Spleen (tissue), 11 donors: ENCODE results near the gene ABHD6. TPM values are rescaled to one million over a fixed set of nuclear protein-coding genes. Genes with fewer than 3 reads are reported as not detected.
A peak's percentile ranks its signal among the peaks of the same experiment; 100 is the strongest.
"Not testable (repeated sequence)": the region's sequence is repeated elsewhere in the genome, so short reads cannot be mapped to it uniquely, and the experiment has no call there.

Experiments used
- DNase-seq: peaks from one replicate; pipeline ENCODE4 v3.0.0-alpha.2; 2020
- H3K27ac ChIP-seq, 8 donors: fragments of 200-600 bp; sonication (generic) in 7 of 8; 1 replicate in 4 of 8; 2 replicates in 4 of 8; pipeline versions ENCODE4 v1.5.0 to v1.8.0; 2016 to 2021; ENCODE audit warnings: inconsistent platforms in 4 of 8, mild to moderate bottlenecking in 4 of 8, moderate library complexity in 1 of 8
- H3K27me3 ChIP-seq, 7 donors: fragments of 200-600 bp; sonication (generic) in 6 of 7; replicated peaks in 1 of 7; 1 replicate in 4 of 7; 2 replicates in 3 of 7; pipeline versions ENCODE4 v1.5.0 to v1.8.0; 2016 to 2021; ENCODE audit warnings: inconsistent platforms in 3 of 7, mild to moderate bottlenecking in 1 of 7
- H3K36me3 ChIP-seq, 6 donors: fragments of 200-600 bp; sonication (generic) in 5 of 6; 1 replicate in 4 of 6; 2 replicates in 2 of 6; pipeline versions ENCODE4 v1.5.0 to v1.8.0; 2016 to 2021; ENCODE audit warnings: inconsistent platforms in 2 of 6
- H3K4me1 ChIP-seq, 6 donors: fragments of 200-600 bp; sonication (generic) in 5 of 6; 1 replicate in 3 of 6; 2 replicates in 3 of 6; pipeline versions ENCODE4 v1.5.0 to v1.8.0; 2016 to 2021; ENCODE audit warnings: inconsistent platforms in 3 of 6
- H3K4me3 ChIP-seq, 8 donors: fragments of 200-600 bp; sonication (generic) in 7 of 8; 1 replicate in 4 of 8; 2 replicates in 4 of 8; pipeline versions ENCODE4 v1.5.0 to v1.8.0; 2016 to 2021; ENCODE audit warnings: inconsistent platforms in 4 of 8, mild to moderate bottlenecking in 4 of 8, moderate library complexity in 2 of 8
- H3K9me3 ChIP-seq, 8 donors: fragments of 200-600 bp; sonication (generic) in 7 of 8; 1 replicate in 4 of 8; 2 replicates in 4 of 8; pipeline versions ENCODE4 v1.5.0 to v1.8.0; 2016 to 2021; ENCODE audit warnings: inconsistent platforms in 4 of 8
- CTCF ChIP-seq, 11 experiments: fragments of 200-600 bp in 7 of 11; fragments of 450-650 bp in 4 of 11; sonication (generic) in 4 of 11; IDR thresholded peaks in 8 of 11; conservative IDR thresholded peaks in 3 of 11; 1 replicate in 7 of 11; 2 replicates in 4 of 11; pipeline versions ENCODE4 v1.4.0 to v1.8.0; 2016 to 2021; ENCODE audit warnings: antibody characterized with exemption in 11 of 11, inconsistent platforms in 4 of 11, mild to moderate bottlenecking in 1 of 11
- POLR2A ChIP-seq, 3 donors: fragments of 450-650 bp; IDR thresholded peaks; one replicate each; pipeline ENCODE4 v1.5.1; 2017; ENCODE audit warnings: antibody characterized with exemption in 3 of 3, mild to moderate bottlenecking in 1 of 3
- POLR2AphosphoS5 ChIP-seq, 3 donors: sonication (generic); formaldehyde crosslinking; IDR thresholded peaks; one replicate each; pipeline ENCODE4 v1.5.1; 2017; ENCODE audit warnings: antibody characterized with exemption in 3 of 3
- WGBS, 5 donors: extraction: QIAGEN DNeasy Blood & Tissue Kit in 3 of 5; methylation state at CpG; one replicate each; pipeline versions ENCODE4 v1.1.5 to v1.1.7; 2013 to 2018; 5-methylcytosine and 5-hydroxymethylcytosine counted together
- intact Hi-C: fragments of 100-400 bp; cut with DNase I; formaldehyde crosslinking; loops from one replicate; pipeline ENCODE4 v1.15.0; 2023; ENCODE audit warnings: low total_unique reads
- polyA plus RNA-seq, 3 donors: library from polyadenylated mRNA; stranded (reverse); fragments of 200-250 nt; gene quantifications; one replicate each; pipeline ENCODE4 v1.2.1, GENCODE V29; 2013
- total RNA-seq, 7 donors: library from RNA; depleted of rRNA in 3 of 7; stranded (reverse); fragments of >200 nt in 3 of 7; fragmentation: NEBNext Ultra II Directional in 4 of 7; extraction: Animal tissue kit (Norgen Biotek cat#: 25700) in 4 of 7; gene quantifications; one replicate each; pipeline versions ENCODE4 v1.1.0 to v1.2.1, GENCODE V29; 2016 to 2021
- donor health status: healthy with polysubstance abuse.
- donor health status: DM: no; HTN: no; CAD: no; lungs with moderate emphysema.
- donor health status: DM: no; HTN: no; CAD: no.
- donor health status: Bipolar disorder and iron deficiency.
- donor health status: healthy.
- donor health status: DM: no; HTN: no; CAD: no.
- donor health status: DM: yes; HTN: yes; CAD: no.

Gene ABHD6
- total and polyA plus RNA-seq, 10 donors, result 17.2 to 79.9 (median 48.4) TPM

DNA sequence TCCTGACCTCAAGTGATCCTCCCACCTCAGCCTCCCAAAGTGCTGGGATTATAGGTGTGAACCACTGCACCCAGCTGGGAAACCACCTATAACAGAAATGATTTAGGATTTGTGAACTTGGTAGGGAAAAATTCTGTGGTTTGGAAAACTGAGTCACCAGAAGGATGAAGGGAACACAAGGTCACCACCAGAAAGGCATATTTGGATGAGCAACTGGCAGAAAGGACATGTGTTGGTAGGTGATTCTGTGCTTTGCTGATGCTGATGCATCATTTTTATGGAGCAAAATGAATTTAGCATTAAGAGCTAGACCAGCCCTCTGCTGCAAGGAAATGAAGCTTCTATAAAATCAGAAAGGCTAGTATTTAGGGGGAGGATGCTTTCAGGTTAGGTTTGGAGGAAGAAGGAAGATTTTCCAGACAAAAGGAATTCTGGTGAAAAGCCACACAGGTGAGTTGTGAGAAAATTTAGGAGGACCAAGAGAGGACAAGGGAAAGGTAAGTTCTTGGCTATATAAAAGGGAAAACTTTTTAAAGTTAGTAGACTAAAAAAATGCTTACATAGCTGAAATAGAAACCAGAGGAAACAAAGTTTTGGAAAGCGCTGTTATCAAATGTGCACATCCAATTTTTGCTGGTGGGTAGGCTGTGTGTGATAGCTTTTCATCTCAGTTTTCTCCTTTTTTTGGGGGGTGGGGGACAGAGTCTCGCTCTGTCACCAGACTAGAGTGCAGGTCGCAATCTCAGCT is 98.7 kb downstream of the ABHD6 start:
- Histone ChIP-seq H3K4me3 (peak overlapping the region in 1 of 8 donors; percentile 30), H3K4me1 (peaks cover 19 to 93% (median 75%) of the 10 kb centered on the region in 6 donors), H3K36me3 (peaks cover 0 to 35% (median 0%) of the 10 kb centered on the region in 6 donors), H3K27ac (peak overlapping the region in 7 of 8 donors; percentile 80 to 94 (median 87)), H3K9me3 (no peaks in the 10 kb centered on the region), H3K27me3 (no peaks in the 10 kb centered on the region)
- no peak for DNase-seq
- TF ChIP-seq POLR2AphosphoS5 (IDR thresholded peaks at IDR 0.05) (no peak), POLR2A (IDR thresholded peaks at IDR 0.05) (no peak)
- 88 to 99% (median 93%) methylated on average over 3 of the region's 3 CpGs for WGBS, 5 donors
- intact Hi-C loops, result no loop called here

- no peak for TF ChIP-seq POLR2A (IDR thresholded peaks at IDR 0.05)
- no peak for TF ChIP-seq CTCF (IDR thresholded peaks at IDR 0.05 in 8 of 11, conservative IDR thresholded peaks at IDR 0.05 in 3 of 11)
- TF ChIP-seq POLR2AphosphoS5 (IDR thresholded peaks at IDR 0.05), result no peak
- intact Hi-C loops, result no loop called here
Measured at GRCh38 chr3:58337190-58337589, 99.6 kb downstream of the ABHD6 start.

GRCh38 chr3:58339146-58339545 is 101.6 kb downstream of the ABHD6 start:
- intact Hi-C loops, result not testable (repeated sequence)

More at GRCh38 chr3:58337190-58337589, 99.6 kb downstream of the ABHD6 start:
- H3K9me3 ChIP-seq, result no peaks in the 10 kb centered on the region
- peak overlapping the region in 4 of 8 donors; percentile 87 to 94 (median 90) for H3K27ac ChIP-seq
- no peak overlapping the region for H3K4me3 ChIP-seq
- peaks cover 0 to 43% (median 0%) of the 10 kb centered on the region in 6 donors for H3K36me3 ChIP-seq
- H3K27me3 ChIP-seq, result no peaks in the 10 kb centered on the region
- DNase-seq, result no peak
- peaks cover 19 to 93% (median 73%) of the 10 kb centered on the region in 6 donors for H3K4me1 ChIP-seq
- WGBS, 5 donors, result 77 to 97% (median 93%) methylated on average over 1 of the region's 1 CpG

DNA sequence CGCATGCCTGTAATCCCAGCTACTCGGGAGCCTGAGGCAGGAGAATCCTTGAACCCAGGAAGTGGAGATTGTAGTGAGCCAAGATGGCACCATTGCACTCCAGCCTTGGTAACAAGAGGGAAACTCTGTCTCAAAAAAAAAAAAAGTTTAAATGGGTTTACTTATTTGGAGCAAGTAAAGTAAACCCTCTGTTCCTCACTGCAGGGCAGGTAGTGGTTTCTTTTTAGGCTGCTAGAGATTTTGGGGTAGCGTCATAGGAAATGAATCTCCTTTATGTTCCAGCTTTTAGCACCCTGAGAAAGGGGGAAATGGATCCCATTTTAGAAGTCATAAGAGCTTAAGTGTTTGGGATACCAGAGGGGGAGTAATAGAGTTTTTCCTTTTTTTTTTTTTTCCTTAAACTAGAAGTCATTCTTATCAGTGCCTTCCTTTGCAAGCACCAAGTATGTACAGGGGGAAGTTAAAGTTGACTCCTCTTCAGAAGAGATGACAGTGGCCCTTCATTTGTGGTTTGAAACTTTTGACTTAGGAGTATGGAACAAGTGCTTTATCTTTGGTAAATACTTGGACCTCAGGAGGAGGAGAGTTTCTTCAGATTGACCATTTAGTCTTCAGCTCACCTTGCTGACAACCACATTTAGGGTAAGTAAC is 103.1 kb downstream of the ABHD6 start:
- intact Hi-C loops, result no loop called here
- H3K36me3 ChIP-seq, result peaks cover 0 to 70% (median 4%) of the 10 kb centered on the region in 6 donors
- H3K27ac ChIP-seq, result peak overlapping the region in 6 of 8 donors; percentile 9 to 91 (median 54)
- no peak overlapping the region for H3K4me3 ChIP-seq
- H3K27me3 ChIP-seq, result no peaks in the 10 kb centered on the region
- H3K9me3 ChIP-seq, result no peaks in the 10 kb centered on the region
- DNase-seq, result no peak
- 79 to 87% (median 81%) methylated on average over 3 of the region's 3 CpGs for WGBS, 5 donors
- H3K4me1 ChIP-seq, result peaks cover 6 to 100% (median 66%) of the 10 kb centered on the region in 6 donors
- TF ChIP-seq POLR2AphosphoS5 (IDR thresholded peaks at IDR 0.05), result no peak
- no peak for TF ChIP-seq CTCF (IDR thresholded peaks at IDR 0.05 in 8 of 11, conservative IDR thresholded peaks at IDR 0.05 in 3 of 11)
- TF ChIP-seq POLR2A (IDR thresholded peaks at IDR 0.05), result no peak

More at GRCh38 chr3:58339146-58339545, 101.6 kb downstream of the ABHD6 start:
- H3K4me3 ChIP-seq, result peak overlapping the region in 1 of 8 donors; percentile 30
- H3K36me3 ChIP-seq, result peaks cover 0 to 63% (median 4%) of the 10 kb centered on the region in 6 donors
- WGBS, 5 donors, result 71 to 88% (median 78%) methylated on average over 12 of the region's 12 CpGs
- not testable (repeated sequence) for DNase-seq, H3K27me3 ChIP-seq, H3K9me3 ChIP-seq
- H3K27ac ChIP-seq, result peak overlapping the region in 5 of 8 donors; percentile 44 to 94 (median 90)
- peaks cover 12 to 100% (median 72%) of the 10 kb centered on the region in 6 donors for H3K4me1 ChIP-seq

GRCh38 chr3:58341376-58341775 is 103.8 kb downstream of the ABHD6 start:
- peaks cover 0 to 70% (median 4%) of the 10 kb centered on the region in 6 donors for H3K36me3 ChIP-seq
- no peaks in the 10 kb centered on the region for H3K27me3 ChIP-seq
- H3K4me1 ChIP-seq, result peaks cover 2 to 100% (median 62%) of the 10 kb centered on the region in 6 donors
- no peak overlapping the region for H3K4me3 ChIP-seq
- WGBS, 5 donors, result 80 to 97% (median 87%) methylated on average over 3 of the region's 3 CpGs
- intact Hi-C loops, result no loop called here
- peak overlapping the region in 6 of 8 donors; percentile 9 to 91 (median 54) for H3K27ac ChIP-seq
- H3K9me3 ChIP-seq, result no peaks in the 10 kb centered on the region
- TF ChIP-seq POLR2A (IDR thresholded peaks at IDR 0.05) (no peak), POLR2AphosphoS5 (IDR thresholded peaks at IDR 0.05) (no peak), CTCF (IDR thresholded peaks at IDR 0.05 in 8 of 11, conservative IDR thresholded peaks at IDR 0.05 in 3 of 11) (no peak)
- DNase-seq, result no peak
